Parathyroid adenoma (tissue), 2 donors: Measurements from ENCODE around the gene PXDN.
"Not testable (repeated sequence)": the region's sequence is repeated elsewhere in the genome, so short reads cannot be mapped to it uniquely, and the experiment has no call there.

Experiments used
- H2AFZ ChIP-seq: fragments of 300-600 bp; sonication (generic); one replicate; pipeline ENCODE4 v1.7.0; 2017; ENCODE audit warnings: antibody characterized with exemption, mild to moderate bottlenecking
- H3K27ac ChIP-seq: fragments of 300-600 bp; sonication (generic); one replicate; pipeline ENCODE4 v1.7.0; 2017
- H3K27me3 ChIP-seq: fragments of 300-600 bp; sonication (generic); one replicate; pipeline ENCODE4 v1.7.0; 2017; ENCODE audit warnings: low read length; ENCODE audit not compliant: control insufficient read depth, insufficient read depth
- H3K36me3 ChIP-seq: fragments of 300-600 bp; sonication (generic); one replicate; pipeline ENCODE4 v1.7.0; 2017; ENCODE audit warnings: low read length; ENCODE audit not compliant: control insufficient read depth, insufficient read depth
- H3K4me1 ChIP-seq: fragments of 300-600 bp; sonication (generic); one replicate; pipeline ENCODE4 v1.7.0; 2017; ENCODE audit warnings: control low read depth
- H3K4me2 ChIP-seq: fragments of 300-600 bp; sonication (generic); one replicate; pipeline ENCODE4 v1.7.0; 2017; ENCODE audit warnings: low read length
- H3K4me3 ChIP-seq: fragments of 300-600 bp; sonication (generic); one replicate; pipeline ENCODE4 v1.7.0; 2017; ENCODE audit warnings: low read depth, low read length
- H3K79me2 ChIP-seq: fragments of 300-600 bp; sonication (generic); one replicate; pipeline ENCODE4 v1.7.0; 2017; ENCODE audit warnings: control low read depth
- H3K9ac ChIP-seq: fragments of 300-600 bp; sonication (generic); one replicate; pipeline ENCODE4 v1.7.0; 2017; ENCODE audit warnings: mild to moderate bottlenecking
- H3K9me3 ChIP-seq: fragments of 300-600 bp; sonication (generic); one replicate; pipeline ENCODE4 v1.7.0; 2017; ENCODE audit warnings: low read length; ENCODE audit not compliant: control insufficient read depth
- CTCF ChIP-seq: fragments of 300-600 bp; sonication (generic); IDR thresholded peaks from one replicate; pipeline ENCODE4 v1.7.0; 2017; ENCODE audit warnings: antibody characterized with exemption, mild to moderate bottlenecking
- donor health status: primary hyperparathyroidism.

The PXDN gene

GRCh38 chr2:1766851-1767811, 22.8 kb upstream of the PXDN start:
- no peaks in the 10 kb centered on the region for H3K4me1 ChIP-seq
- H3K9me3 ChIP-seq = no peaks in the 10 kb centered on the region
- H3K36me3 ChIP-seq = no peaks in the 10 kb centered on the region
- H3K79me2 ChIP-seq = no peaks in the 10 kb centered on the region
- TF ChIP-seq CTCF = no peak
- no peak overlapping the region for H3K4me2 ChIP-seq
- H3K9ac ChIP-seq = no peak overlapping the region
- H3K27ac ChIP-seq = no peak overlapping the region
- no peak overlapping the region for H2AFZ ChIP-seq
- no peaks in the 10 kb centered on the region for H3K27me3 ChIP-seq
- H3K4me3 ChIP-seq = no peak overlapping the region

- H3K4me1 ChIP-seq = no peaks in the 10 kb centered on the region
- no peaks in the 10 kb centered on the region for H3K9me3 ChIP-seq
- H2AFZ ChIP-seq = no peak overlapping the region
- H3K79me2 ChIP-seq = no peaks in the 10 kb centered on the region
- H3K4me3 ChIP-seq = no peak overlapping the region
- no peak overlapping the region for H3K4me2 ChIP-seq
- TF ChIP-seq CTCF = no peak
- H3K27ac ChIP-seq = no peak overlapping the region
- no peaks in the 10 kb centered on the region for H3K27me3 ChIP-seq
- no peak overlapping the region for H3K9ac ChIP-seq
- H3K36me3 ChIP-seq = no peaks in the 10 kb centered on the region
These were observed 22.1 kb upstream of the PXDN start for GRCh38 chr2:1766425-1766824.

DNA sequence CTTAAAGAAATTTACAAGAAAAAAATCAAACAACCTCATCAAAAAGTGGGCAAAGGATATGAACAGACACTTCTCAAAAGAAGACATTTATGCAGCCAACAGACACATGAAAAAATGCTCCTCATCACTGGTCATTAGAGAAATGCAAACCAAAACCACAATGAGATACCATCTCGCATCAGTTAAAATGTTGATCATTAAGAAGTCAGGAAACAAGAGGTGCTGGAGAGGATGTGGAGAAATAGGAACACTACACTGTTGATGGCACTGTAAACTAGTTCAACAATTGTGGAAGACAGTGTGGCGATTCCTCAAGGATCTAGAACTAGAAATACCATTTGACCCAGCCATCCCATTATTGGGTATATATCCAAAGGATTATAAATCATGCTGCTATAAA, 20.9 kb upstream of the PXDN start:
- not testable (repeated sequence) for H3K4me2 ChIP-seq, H3K9ac ChIP-seq, H3K4me3 ChIP-seq, H3K9me3 ChIP-seq, H3K27me3 ChIP-seq, H3K36me3 ChIP-seq, H3K4me1 ChIP-seq, H2AFZ ChIP-seq, H3K27ac ChIP-seq, H3K79me2 ChIP-seq

- H3K9ac ChIP-seq = no peak overlapping the region
These were observed 15.3 kb upstream of the PXDN start for GRCh38 chr2:1759611-1759930.

More at GRCh38 chr2:1759611-1759930, 15.3 kb upstream of the PXDN start:
- H2AFZ ChIP-seq = no peak overlapping the region
- no peaks in the 10 kb centered on the region for H3K79me2 ChIP-seq
- H3K4me3 ChIP-seq = no peak overlapping the region
- H3K4me2 ChIP-seq = no peak overlapping the region
- no peaks in the 10 kb centered on the region for H3K27me3 ChIP-seq
- H3K4me1 ChIP-seq = no peaks in the 10 kb centered on the region
- no peaks in the 10 kb centered on the region for H3K36me3 ChIP-seq
- H3K9me3 ChIP-seq = no peaks in the 10 kb centered on the region
- H3K27ac ChIP-seq = no peak overlapping the region
- TF ChIP-seq CTCF = no peak
